ENCODE data around the gene RING1.

RING1 gene

GRCh38 chr6:33171880-33172687, 36.2 kb upstream of the RING1 start:
- no peak for DNase-seq (ENCODE audit: low read depth in 2 of 2)

GRCh38 chr6:33172688-33173534, 35.4 kb upstream of the RING1 start:
- DNase-seq (ENCODE audit: low read depth in 2 of 2), result no peak

GRCh38 chr6:33173535-33174180, 34.6 kb upstream of the RING1 start:
- no peak for DNase-seq (ENCODE audit: low read depth in 2 of 2)

- DNase-seq (ENCODE audit: low read depth in 2 of 2), result no peak
Measured at GRCh38 chr6:33174784-33175183, 33.5 kb upstream of the RING1 start.

- no peak for DNase-seq (ENCODE audit: low read depth in 2 of 2)
Measured at GRCh38 chr6:33175436-33176069, 32.7 kb upstream of the RING1 start.

- no peak for DNase-seq (ENCODE audit: low read depth in 2 of 2)
Measured at GRCh38 chr6:33176906-33177305, 31.4 kb upstream of the RING1 start.

GRCh38 chr6:33177552-33178446, 30.5 kb upstream of the RING1 start:
- no peak for DNase-seq (ENCODE audit: low read depth in 2 of 2)

GRCh38 chr6:33178755-33179475, 29.4 kb upstream of the RING1 start:
- DNase-seq (ENCODE audit: low read depth in 2 of 2), result no peak

- DNase-seq (ENCODE audit: low read depth in 2 of 2), result no peak
Measured at GRCh38 chr6:33181141-33181540, 27.2 kb upstream of the RING1 start.

GRCh38 chr6:33183071-33183683, 25.1 kb upstream of the RING1 start:
- no peak for DNase-seq (ENCODE audit: low read depth in 2 of 2)

- DNase-seq (ENCODE audit: low read depth in 2 of 2), result no peak
Measured at GRCh38 chr6:33185190-33185589, 23.1 kb upstream of the RING1 start.

GRCh38 chr6:33185654-33186187, 22.6 kb upstream of the RING1 start:
- DNase-seq (ENCODE audit: low read depth in 2 of 2), result no peak

- no peak for DNase-seq (ENCODE audit: low read depth in 2 of 2)
Measured at GRCh38 chr6:33187809-33188208, 20.5 kb upstream of the RING1 start.

GRCh38 chr6:33189164-33189563, 19.1 kb upstream of the RING1 start:
- DNase-seq (ENCODE audit: low read depth in 2 of 2), result no peak

- DNase-seq (ENCODE audit: low read depth in 2 of 2), result no peak
Measured at GRCh38 chr6:33189625-33190448, 18.5 kb upstream of the RING1 start.

- DNase-seq (ENCODE audit: low read depth in 2 of 2), result no peak
Measured at GRCh38 chr6:33190504-33191107, 17.7 kb upstream of the RING1 start.

GRCh38 chr6:33191383-33192104, 16.8 kb upstream of the RING1 start:
- DNase-seq (ENCODE audit: low read depth in 2 of 2), result no peak
